HK-2 (cell line): ENCODE data around the gene HOXD8.
A peak's percentile ranks its signal among the peaks of the same experiment; 100 is the strongest.

ENCODE experiments used
- DNase-seq: peaks from one replicate; pipeline ENCODE4 v3.0.0-alpha.2; 2018; ENCODE audit not compliant: unreplicated experiment

Gene HOXD8

GRCh38 chr2:176159663-176160250 lies 30.3 kb downstream of the HOXD8 start:
- no peak for DNase-seq

- DNase-seq, result no peak
Observed at GRCh38 chr2:176160251-176160985, 30.9 kb downstream of the HOXD8 start.

DNA sequence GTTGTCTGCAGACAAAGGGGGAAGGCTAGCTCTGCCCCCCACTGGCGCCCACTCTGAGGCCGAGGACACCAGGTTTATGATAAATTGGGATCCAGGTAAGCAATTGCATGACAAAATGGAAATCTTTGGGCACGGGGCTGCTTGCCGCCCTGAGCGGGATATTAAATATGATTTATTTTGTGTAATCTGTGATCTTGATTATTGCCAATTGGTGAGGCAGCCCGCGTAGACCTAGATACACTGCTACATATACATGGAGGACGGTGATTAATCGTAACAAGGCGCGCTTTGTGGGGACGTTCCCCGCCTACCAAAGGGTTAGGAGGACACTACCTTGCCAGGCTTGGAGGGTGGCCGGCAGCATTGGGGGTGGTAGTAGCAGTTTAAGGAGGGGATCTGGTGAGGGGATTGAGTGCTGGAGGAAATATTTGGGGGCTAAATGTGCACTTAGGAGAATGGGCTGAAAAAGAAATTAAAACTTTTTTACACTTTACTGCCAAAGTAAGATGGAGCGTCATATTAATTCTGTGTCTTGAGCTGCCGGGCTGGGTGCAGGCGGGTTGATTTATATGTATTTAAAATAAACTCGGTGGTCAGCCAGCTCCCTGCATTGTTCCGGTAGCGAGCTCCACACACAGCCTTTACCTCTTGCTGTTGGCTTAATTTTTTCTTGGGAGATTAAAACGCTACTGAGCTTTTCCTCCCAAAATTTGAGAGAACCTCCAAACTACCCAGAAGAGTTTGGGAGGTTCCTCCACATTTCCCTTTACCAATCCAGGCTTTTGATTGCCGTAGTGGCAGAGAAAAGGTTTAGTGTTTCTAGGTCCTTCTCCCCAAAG lies 31.7 kb downstream of the HOXD8 start:
- no peak for DNase-seq

GRCh38 chr2:176161825-176162626 lies 32.5 kb downstream of the HOXD8 start:
- no peak for DNase-seq

GRCh38 chr2:176162911-176163671 lies 33.6 kb downstream of the HOXD8 start:
- DNase-seq, result no peak

DNA sequence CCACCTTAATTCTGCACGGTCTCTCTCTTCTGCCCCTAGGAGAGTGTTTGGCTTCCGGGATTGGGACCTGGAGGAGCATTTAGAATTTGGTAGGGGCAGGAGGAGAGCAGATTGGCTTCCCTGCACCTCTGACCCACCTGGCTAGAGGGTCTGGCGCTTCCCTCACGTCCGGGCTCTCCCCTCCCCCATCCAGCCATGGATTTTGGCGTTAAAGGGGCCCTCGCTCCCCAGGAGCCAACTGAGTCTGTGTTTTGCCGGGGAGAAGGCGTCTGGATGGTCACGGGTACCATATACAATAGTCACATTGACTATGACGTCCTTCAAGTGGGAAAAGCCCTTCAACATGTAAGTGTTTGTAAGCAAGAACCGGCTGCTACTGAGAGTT lies 34.2 kb downstream of the HOXD8 start:
- DNase-seq, result no peak

DNA sequence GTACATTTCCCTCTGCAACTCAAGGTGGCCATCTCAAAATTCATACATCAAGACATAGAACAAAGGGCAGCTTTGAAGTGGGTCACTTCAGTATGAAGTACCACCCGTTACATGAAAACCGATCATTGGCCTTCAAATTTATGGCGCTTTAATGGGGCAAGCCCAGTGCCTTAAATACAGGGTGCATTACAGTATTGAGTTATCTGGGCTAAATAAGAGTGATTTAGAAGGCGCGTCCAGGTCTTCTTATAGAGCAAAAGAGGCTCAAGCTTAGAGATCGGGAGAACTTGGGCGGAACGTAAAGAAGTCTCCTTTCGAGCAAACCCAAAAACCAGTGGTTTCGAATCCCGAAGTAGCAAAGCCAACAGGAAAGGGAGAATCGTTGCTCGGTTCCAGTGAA lies 34.7 kb downstream of the HOXD8 start:
- DNase-seq, result no peak

- no peak for DNase-seq
Observed at GRCh38 chr2:176164611-176165369, 35.3 kb downstream of the HOXD8 start.

- DNase-seq, result no peak
Observed at GRCh38 chr2:176165370-176166050, 36.0 kb downstream of the HOXD8 start.

- no peak for DNase-seq
Observed at GRCh38 chr2:176166272-176166671, 36.8 kb downstream of the HOXD8 start.

GRCh38 chr2:176167398-176167797 lies 37.9 kb downstream of the HOXD8 start:
- DNase-seq, result no peak

GRCh38 chr2:176169181-176169580 lies 39.7 kb downstream of the HOXD8 start:
- no peak for DNase-seq

DNA sequence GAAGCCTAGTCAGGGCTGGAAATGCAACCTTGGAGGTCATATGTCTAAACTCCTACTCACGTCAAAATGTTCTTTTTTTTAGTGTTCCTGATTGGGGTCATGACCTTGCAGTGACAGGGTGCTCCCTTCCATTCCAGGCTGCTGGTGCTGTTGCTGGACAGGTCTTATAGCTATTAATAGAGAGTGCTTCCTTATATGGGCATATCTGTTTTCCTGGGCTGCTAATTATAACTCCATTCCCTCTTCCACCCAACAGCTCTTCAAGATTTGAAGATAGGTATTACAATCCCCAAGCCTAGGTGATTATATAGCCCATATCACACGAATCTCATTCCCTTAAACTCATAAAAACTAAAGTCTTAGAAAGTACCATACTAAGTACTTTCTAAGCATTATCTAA lies 40.2 kb downstream of the HOXD8 start:
- no peak for DNase-seq

DNA sequence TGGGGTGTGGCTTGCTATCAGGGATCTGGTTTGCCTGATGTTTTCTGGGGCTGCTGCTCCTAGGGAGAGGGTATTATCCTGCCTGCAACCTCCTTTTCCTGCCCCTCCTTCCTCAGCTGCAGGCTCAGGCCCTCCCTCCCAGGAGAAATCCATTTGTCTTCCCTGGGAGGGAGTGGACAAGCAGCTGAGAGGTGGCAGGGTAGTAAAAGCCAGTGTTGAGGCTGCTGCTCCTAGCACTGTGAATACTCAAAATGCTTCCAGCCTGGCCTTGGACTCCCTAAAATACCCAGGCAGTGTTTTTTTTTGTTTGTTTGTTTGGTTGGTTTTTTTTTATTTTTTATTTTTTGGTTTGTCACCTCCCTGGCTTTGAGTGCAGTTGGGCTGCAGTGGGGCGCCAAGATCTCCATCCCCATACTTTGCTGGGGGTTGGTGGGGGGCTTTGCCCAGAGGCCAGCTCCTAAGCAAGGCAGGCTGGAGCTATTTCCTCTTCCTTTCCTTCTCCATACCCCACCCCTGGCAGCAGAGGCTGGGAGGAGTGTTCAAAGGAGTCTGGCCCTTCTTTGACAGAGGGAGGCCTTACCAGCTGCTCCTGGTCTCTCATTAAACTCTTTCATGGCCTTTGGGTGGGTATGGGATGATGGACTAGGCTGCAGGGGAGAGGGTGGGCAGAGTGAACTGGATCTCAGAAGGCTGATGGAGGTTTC lies 41.2 kb downstream of the HOXD8 start:
- DNase-seq, result no peak

DNA sequence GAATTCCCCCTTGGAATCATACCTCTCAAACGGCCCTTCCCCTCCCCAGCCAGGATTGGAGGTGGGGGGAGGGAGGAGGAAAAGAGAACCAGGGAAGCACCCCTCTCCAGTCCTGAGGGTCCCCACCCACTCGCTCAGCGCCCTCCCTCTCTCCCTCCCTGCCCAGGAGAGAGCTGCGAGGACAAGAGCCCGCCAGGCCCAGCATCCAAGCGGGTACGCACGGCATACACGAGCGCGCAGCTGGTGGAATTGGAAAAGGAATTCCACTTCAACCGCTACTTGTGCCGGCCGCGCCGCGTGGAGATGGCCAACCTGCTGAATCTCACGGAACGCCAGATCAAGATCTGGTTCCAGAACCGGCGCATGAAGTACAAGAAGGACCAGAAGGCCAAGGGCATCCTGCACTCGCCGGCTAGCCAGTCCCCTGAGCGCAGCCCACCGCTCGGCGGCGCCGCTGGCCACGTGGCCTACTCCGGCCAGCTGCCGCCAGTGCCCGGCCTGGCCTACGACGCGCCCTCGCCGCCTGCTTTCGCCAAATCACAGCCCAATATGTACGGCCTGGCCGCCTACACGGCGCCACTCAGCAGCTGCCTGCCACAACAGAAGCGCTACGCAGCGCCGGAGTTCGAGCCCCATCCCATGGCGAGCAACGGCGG lies 42.0 kb downstream of the HOXD8 start:
- DNase-seq, result peak; percentile 67

- DNase-seq, result peak; percentile 29
Observed at GRCh38 chr2:176172007-176172894, 42.7 kb downstream of the HOXD8 start.

DNA sequence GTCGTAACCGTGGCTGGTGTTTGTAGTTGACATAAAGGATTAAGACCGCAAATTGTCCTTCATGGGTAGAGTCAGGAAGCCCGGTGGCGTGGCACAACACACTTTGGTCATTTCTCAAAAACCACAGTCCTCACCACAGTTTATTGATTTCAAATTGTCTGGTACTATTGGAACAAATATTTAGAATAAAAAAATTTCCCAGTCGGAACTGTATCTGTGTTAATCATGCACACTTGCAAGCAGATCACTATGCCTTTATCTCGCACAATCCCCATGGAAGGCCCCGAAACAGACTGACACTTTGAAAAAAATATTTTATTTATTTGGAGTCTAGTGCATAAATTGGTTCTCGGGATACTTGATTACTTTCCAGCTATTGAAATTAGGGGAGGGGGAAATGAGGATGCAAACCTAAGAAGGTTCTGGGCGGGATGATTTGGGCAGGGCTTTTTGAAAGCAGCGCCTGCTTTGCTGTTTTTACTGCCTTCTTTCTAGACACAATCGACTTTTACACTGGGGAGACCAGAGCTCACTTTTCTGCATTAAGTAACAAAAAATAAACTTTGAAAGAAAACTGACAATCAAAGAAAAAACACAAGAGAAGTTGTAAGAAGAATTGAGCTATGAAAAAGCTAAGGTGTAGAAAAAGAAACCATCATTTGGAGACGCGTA lies 43.5 kb downstream of the HOXD8 start:
- no peak for DNase-seq
